ENCODE data around the gene EIF3D.

EIF3D gene

DNA sequence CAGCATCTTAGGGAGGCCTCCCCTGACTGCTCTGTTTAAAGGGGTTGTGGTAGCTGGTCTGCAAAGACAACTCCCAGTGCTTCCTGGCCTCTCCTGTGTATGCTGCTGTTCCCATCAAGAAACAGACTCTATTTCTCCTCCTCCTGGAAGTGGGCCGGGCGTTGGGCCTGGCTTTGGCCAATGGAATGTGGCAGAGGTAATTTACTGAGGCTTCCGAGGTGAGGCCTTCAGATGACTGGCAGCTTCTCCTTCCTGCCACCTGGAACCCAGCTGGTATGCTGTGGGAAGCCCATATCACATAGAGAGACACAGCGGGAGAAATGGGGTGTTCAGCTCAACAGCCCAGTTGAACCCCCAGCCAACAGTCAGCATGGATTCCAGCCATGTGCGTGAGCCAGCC is 25.1 kb upstream of the EIF3D start:
- no peak for DNase-seq (ENCODE audit: low read depth)
- in situ Hi-C loops (cut with HindIII; ENCODE audit: low sequenced_read_pairs) = no loop called here
- no peak for TF ChIP-seq CTCF (IDR thresholded peaks at IDR 0.05; ENCODE audit: low read depth, low read length, missing control alignments)
- H3K4me3 ChIP-seq (ENCODE audit: low read depth, low read length) = no peak overlapping the region

DNA sequence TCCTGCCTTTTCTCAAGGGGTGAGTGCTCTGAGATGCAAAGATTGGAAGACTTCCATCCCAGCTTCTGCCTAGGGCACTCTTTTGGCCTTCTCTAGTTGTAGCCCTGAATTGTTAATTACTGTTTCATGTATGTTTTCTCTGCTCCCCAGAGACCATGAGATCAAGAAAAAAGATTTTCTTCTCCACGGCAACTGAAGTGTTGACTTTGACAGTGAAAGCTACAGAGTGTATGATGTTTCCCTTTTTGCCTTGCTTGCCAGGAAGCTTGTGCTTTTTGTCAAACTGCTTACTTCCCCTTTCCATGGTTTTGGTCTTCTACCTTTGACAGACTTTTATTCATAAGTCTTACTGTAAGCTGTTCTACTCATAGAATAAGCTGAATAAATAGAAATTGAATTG is 23.3 kb upstream of the EIF3D start:
- H3K4me3 ChIP-seq (ENCODE audit: low read depth, low read length) = no peak overlapping the region
- in situ Hi-C loops (cut with HindIII; ENCODE audit: low sequenced_read_pairs) = no loop called here
- DNase-seq (ENCODE audit: low read depth) = no peak
- no peak for TF ChIP-seq CTCF (IDR thresholded peaks at IDR 0.05; ENCODE audit: low read depth, low read length, missing control alignments)

GRCh38 chr22:36550701-36551495 is 21.9 kb upstream of the EIF3D start:
- no peak for DNase-seq (ENCODE audit: low read depth)
- no peak for TF ChIP-seq CTCF (IDR thresholded peaks at IDR 0.05; ENCODE audit: low read depth, low read length, missing control alignments)
- in situ Hi-C loops (cut with HindIII; ENCODE audit: low sequenced_read_pairs) = no loop called here

GRCh38 chr22:36549033-36549432 is 20.1 kb upstream of the EIF3D start:
- TF ChIP-seq CTCF (IDR thresholded peaks at IDR 0.05; ENCODE audit: low read depth, low read length, missing control alignments) = no peak
- no peak overlapping the region for H3K4me3 ChIP-seq (ENCODE audit: low read depth, low read length)
- DNase-seq (ENCODE audit: low read depth) = no peak
- in situ Hi-C loops (cut with HindIII; ENCODE audit: low sequenced_read_pairs) = loop anchor here (10.0 kb wide), 1 partner anchor 226 kb away; the partner anchor contains the start of gene IFT27

More at GRCh38 chr22:36550701-36551495, 21.9 kb upstream of the EIF3D start:
- no peak overlapping the region for H3K4me3 ChIP-seq (ENCODE audit: low read depth, low read length)

- DNase-seq (ENCODE audit: low read depth) = no peak
- in situ Hi-C loops (cut with HindIII; ENCODE audit: low sequenced_read_pairs) = loop anchor here (10.0 kb wide), 1 partner anchor 226 kb away; the partner anchor contains the start of gene IFT27
- no peak for TF ChIP-seq CTCF (IDR thresholded peaks at IDR 0.05; ENCODE audit: low read depth, low read length, missing control alignments)
- H3K4me3 ChIP-seq (ENCODE audit: low read depth, low read length) = no peak overlapping the region
Measured at GRCh38 chr22:36548606-36549005, 19.6 kb upstream of the EIF3D start.

GRCh38 chr22:36546932-36547331 is 18.0 kb upstream of the EIF3D start:
- peak; percentile 34 for DNase-seq (ENCODE audit: low read depth)
- TF ChIP-seq CTCF (IDR thresholded peaks at IDR 0.05; ENCODE audit: low read depth, low read length, missing control alignments) = no peak
- no peak overlapping the region for H3K4me3 ChIP-seq (ENCODE audit: low read depth, low read length)
- in situ Hi-C loops (cut with HindIII; ENCODE audit: low sequenced_read_pairs) = loop anchor here (10.0 kb wide), 1 partner anchor 228 kb away; the partner anchor contains the start of gene IFT27
